WTC11 (cell line): Measurements from ENCODE around the gene TBL1X. TPM values are rescaled to one million over a fixed set of nuclear protein-coding genes. Genes with fewer than 3 reads are reported as not detected.

Experiments used
- ATAC-seq: fragments of 200-7000 bp; cut with Tn5 transposase; 2 replicates; pipeline ENCODE4 v1.10.0; 2021; ENCODE audit warnings: mild to moderate bottlenecking, moderate library complexity
- CTCF ChIA-PET: fragments of 300-600 bp; sonication (Branson Sonifier 250); formaldehyde crosslinking; loops from one replicate; lab custom pipeline; 2021; ENCODE audit warnings: antibody characterized with exemption; lab: Charles Lee
- POLR2A ChIA-PET: fragments of 350-600 bp; sonication (Branson Sonifier 250); formaldehyde crosslinking; loops from one replicate; lab custom pipeline; 2021; ENCODE audit warnings: antibody characterized with exemption; lab: Charles Lee
- DNase-seq: peaks from one replicate; pipeline ENCODE4 v3.0.0; 2021; ENCODE audit warnings: low spot score
- H3K27ac Mint-ChIP-seq: 2 replicates; pipeline ENCODE4 v1.8.0; 2021; ENCODE audit warnings: mixed read lengths
- H3K27me3 Mint-ChIP-seq: 2 replicates; pipeline ENCODE4 v1.8.0; 2021; ENCODE audit warnings: low read depth, mild to moderate bottlenecking, moderate library complexity, mixed read lengths
- H3K36me3 Mint-ChIP-seq: 2 replicates; pipeline ENCODE4 v1.8.0; 2021; ENCODE audit warnings: mixed read lengths
- H3K4me1 Mint-ChIP-seq: 2 replicates; pipeline ENCODE4 v1.8.0; 2022; ENCODE audit warnings: mixed read lengths
- H3K4me3 Mint-ChIP-seq: 2 replicates; pipeline ENCODE4 v1.8.0; 2021; ENCODE audit warnings: mild to moderate bottlenecking, moderate library complexity, mixed read lengths
- H3K9me3 Mint-ChIP-seq: 2 replicates; pipeline ENCODE4 v1.8.0; 2021; ENCODE audit warnings: mixed read lengths
- ARID4B ChIP-seq: sonication (generic); formaldehyde crosslinking; IDR thresholded peaks from 2 replicates; pipeline ENCODE4 v1.8.0; 2023; ENCODE audit warnings: missing genetic modification reagents, mild to moderate bottlenecking, borderline replicate concordance
- ATF3 ChIP-seq: sonication (generic); formaldehyde crosslinking; conservative IDR thresholded peaks from 2 replicates; pipeline ENCODE4 v1.8.1; 2022; ENCODE audit warnings: mild to moderate bottlenecking, missing genetic modification reagents
- ATF6 ChIP-seq: sonication (generic); formaldehyde crosslinking; IDR thresholded peaks from 2 replicates; pipeline ENCODE4 v1.8.1; 2023; ENCODE audit warnings: mild to moderate bottlenecking, missing genetic modification reagents
- ESRRA ChIP-seq: sonication (generic); formaldehyde crosslinking; IDR thresholded peaks from 2 replicates; pipeline ENCODE4 v1.8.1; 2022; ENCODE audit warnings: mild to moderate bottlenecking, missing genetic modification reagents, borderline replicate concordance
- ETV6 ChIP-seq: sonication (generic); formaldehyde crosslinking; IDR thresholded peaks from 2 replicates; pipeline ENCODE4 v1.8.1; 2022; ENCODE audit warnings: mild to moderate bottlenecking, missing genetic modification reagents
- FOXP1 ChIP-seq: sonication (generic); formaldehyde crosslinking; IDR thresholded peaks from 2 replicates; pipeline ENCODE4 v1.8.0; 2022; ENCODE audit warnings: missing genetic modification reagents, mild to moderate bottlenecking, moderate library complexity, borderline replicate concordance
- JAZF1 ChIP-seq: fragments of 250-450 bp; sonication (Bioruptor Pico); IDR thresholded peaks from 2 replicates; pipeline ENCODE4 v1.9.0; 2021; ENCODE audit warnings: moderate library complexity, mild to moderate bottlenecking, inconsistent platforms
- KAT7 ChIP-seq: sonication (generic); formaldehyde crosslinking; IDR thresholded peaks from 2 replicates; pipeline ENCODE4 v1.8.1; 2023; ENCODE audit warnings: missing genetic modification reagents, mild to moderate bottlenecking, borderline replicate concordance
- MXD4 ChIP-seq: fragments of 250-450 bp; sonication (Bioruptor Pico); IDR thresholded peaks from 2 replicates; pipeline ENCODE4 v1.8.0; 2021; ENCODE audit warnings: mild to moderate bottlenecking, moderate library complexity, borderline replicate concordance
- NFE2L1 ChIP-seq: sonication (generic); formaldehyde crosslinking; IDR thresholded peaks from 2 replicates; pipeline ENCODE4 v1.8.1; 2023; ENCODE audit warnings: missing genetic modification reagents
- NR1H2 ChIP-seq: sonication (generic); formaldehyde crosslinking; IDR thresholded peaks from 2 replicates; pipeline ENCODE4 v1.9.0; 2021; ENCODE audit warnings: mild to moderate bottlenecking, moderate library complexity, missing genetic modification reagents
- NR3C1 ChIP-seq: sonication (generic); formaldehyde crosslinking; conservative IDR thresholded peaks from 2 replicates; pipeline ENCODE4 v1.8.1; 2023; ENCODE audit warnings: low read depth, mild to moderate bottlenecking, missing genetic modification reagents
- PRRX2 ChIP-seq: fragments of 250-450 bp; sonication (Bioruptor Pico); IDR thresholded peaks from 2 replicates; pipeline ENCODE4 v1.8.0; 2021; ENCODE audit warnings: mild to moderate bottlenecking
- SP1 ChIP-seq: sonication (generic); formaldehyde crosslinking; conservative IDR thresholded peaks from 2 replicates; pipeline ENCODE4 v1.8.1; 2022; ENCODE audit warnings: missing genetic modification reagents
- TEAD4 ChIP-seq: sonication (generic); formaldehyde crosslinking; IDR thresholded peaks from 2 replicates; pipeline ENCODE4 v1.8.0; 2022; ENCODE audit warnings: mild to moderate bottlenecking, missing genetic modification reagents
- TP53 ChIP-seq: sonication (generic); formaldehyde crosslinking; IDR thresholded peaks from 2 replicates; pipeline ENCODE4 v1.8.1; 2023; ENCODE audit warnings: mild to moderate bottlenecking, missing genetic modification reagents
- USF2 ChIP-seq: sonication (generic); formaldehyde crosslinking; IDR thresholded peaks from 2 replicates; pipeline ENCODE4 v1.8.1; 2023; ENCODE audit warnings: mild to moderate bottlenecking, missing genetic modification reagents, moderate library complexity
- ZNF396 ChIP-seq: fragments of 250-450 bp; sonication (Bioruptor Pico); IDR thresholded peaks from 2 replicates; pipeline ENCODE4 v1.8.0; 2021; ENCODE audit warnings: mild to moderate bottlenecking, moderate library complexity, borderline replicate concordance
- ZNF423 ChIP-seq: fragments of 250-450 bp; sonication (Bioruptor Pico); IDR thresholded peaks from 2 replicates; pipeline ENCODE4 v2.1.2; 2022; ENCODE audit warnings: mild to moderate bottlenecking, moderate library complexity
- ZNF512 ChIP-seq: sonication (generic); formaldehyde crosslinking; IDR thresholded peaks from 2 replicates; pipeline ENCODE4 v1.8.1; 2022; ENCODE audit warnings: missing genetic modification reagents, borderline replicate concordance
- total RNA-seq: library from RNA; stranded (reverse); gene quantifications from 3 replicates; pipeline ENCODE4 v1.2.3, GENCODE V29; 2021
- TF ChIP-seq, protein P1 (sequence below): fragments of 250-450 bp; sonication (Bioruptor Pico); IDR thresholded peaks from 2 replicates; pipeline ENCODE4 v2.1.2; 2022; ENCODE audit warnings: mild to moderate bottlenecking, moderate library complexity
- TF ChIP-seq, protein P2 (sequence below): fragments of 200-600 bp; IDR thresholded peaks from 2 replicates; pipeline ENCODE4 v1.8.0; 2022; ENCODE audit warnings: antibody characterized with exemption
- TF ChIP-seq, protein P3 (sequence below): sonication (generic); formaldehyde crosslinking; IDR thresholded peaks from 2 replicates; pipeline ENCODE4 v1.8.1; 2022; ENCODE audit warnings: mild to moderate bottlenecking, moderate library complexity, missing genetic modification reagents

The TBL1X gene
- total RNA-seq, 1 experiment from 2014 or later, result 27.7 TPM

GRCh38 chrX:9515489-9515888, 50.6 kb downstream of the TBL1X start (continued):
- TF ChIP-seq ATF6 (CRISPR knock-in tag) (no peak), SP1 (no peak), ATF3 (CRISPR knock-in tag) (no peak), TEAD4 (CRISPR knock-in tag) (no peak), KAT7 (CRISPR knock-in tag) (no peak), ESRRA (CRISPR knock-in tag) (no peak), NR1H2 (no peak)
- TF ChIP-seq, all 79 proteins: peak for 0

GRCh38 chrX:9515973-9516538, 51.2 kb downstream of the TBL1X start:
- Mint-ChIP-seq H3K9me3 (no peaks in the 10 kb centered on the region), H3K27ac (no peak overlapping the region), H3K4me1 (peaks cover 34% of the 10 kb centered on the region), H3K36me3 (peaks cover 4% of the 10 kb centered on the region), H3K4me3 (no peak overlapping the region), H3K27me3 (no peaks in the 10 kb centered on the region)
- ATAC-seq (no peak), DNase-seq (no peak)
- CTCF ChIA-PET, result no interaction called here
- POLR2A ChIA-PET, result no interaction called here
- TF ChIP-seq ZNF512 (CRISPR knock-in tag) (no peak), ZNF396 (CRISPR knock-in tag) (no peak), PRRX2 (CRISPR knock-in tag) (no peak), ZNF423 (CRISPR knock-in tag) (no peak), USF2 (CRISPR knock-in tag) (no peak), ARID4B (CRISPR knock-in tag) (no peak), MXD4 (CRISPR knock-in tag) (no peak), ATF3 (CRISPR knock-in tag) (no peak), NR1H2 (no peak), JAZF1 (CRISPR knock-in tag) (no peak), FOXP1 (no peak), ETV6 (CRISPR knock-in tag) (no peak), NR3C1 (no peak), NFE2L1 (CRISPR knock-in tag) (no peak), TP53 (CRISPR knock-in tag) (no peak)
- TF ChIP-seq, protein P1, sequence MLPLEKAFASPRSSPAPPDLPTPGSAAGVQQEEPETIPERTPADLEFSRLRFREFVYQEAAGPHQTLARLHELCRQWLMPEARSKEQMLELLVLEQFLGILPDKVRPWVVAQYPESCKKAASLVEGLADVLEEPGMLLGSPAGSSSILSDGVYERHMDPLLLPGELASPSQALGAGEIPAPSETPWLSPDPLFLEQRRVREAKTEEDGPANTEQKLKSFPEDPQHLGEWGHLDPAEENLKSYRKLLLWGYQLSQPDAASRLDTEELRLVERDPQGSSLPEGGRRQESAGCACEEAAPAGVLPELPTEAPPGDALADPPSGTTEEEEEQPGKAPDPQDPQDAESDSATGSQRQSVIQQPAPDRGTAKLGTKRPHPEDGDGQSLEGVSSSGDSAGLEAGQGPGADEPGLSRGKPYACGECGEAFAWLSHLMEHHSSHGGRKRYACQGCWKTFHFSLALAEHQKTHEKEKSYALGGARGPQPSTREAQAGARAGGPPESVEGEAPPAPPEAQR (CRISPR knock-in tag), result no peak
- TF ChIP-seq, protein P2, sequence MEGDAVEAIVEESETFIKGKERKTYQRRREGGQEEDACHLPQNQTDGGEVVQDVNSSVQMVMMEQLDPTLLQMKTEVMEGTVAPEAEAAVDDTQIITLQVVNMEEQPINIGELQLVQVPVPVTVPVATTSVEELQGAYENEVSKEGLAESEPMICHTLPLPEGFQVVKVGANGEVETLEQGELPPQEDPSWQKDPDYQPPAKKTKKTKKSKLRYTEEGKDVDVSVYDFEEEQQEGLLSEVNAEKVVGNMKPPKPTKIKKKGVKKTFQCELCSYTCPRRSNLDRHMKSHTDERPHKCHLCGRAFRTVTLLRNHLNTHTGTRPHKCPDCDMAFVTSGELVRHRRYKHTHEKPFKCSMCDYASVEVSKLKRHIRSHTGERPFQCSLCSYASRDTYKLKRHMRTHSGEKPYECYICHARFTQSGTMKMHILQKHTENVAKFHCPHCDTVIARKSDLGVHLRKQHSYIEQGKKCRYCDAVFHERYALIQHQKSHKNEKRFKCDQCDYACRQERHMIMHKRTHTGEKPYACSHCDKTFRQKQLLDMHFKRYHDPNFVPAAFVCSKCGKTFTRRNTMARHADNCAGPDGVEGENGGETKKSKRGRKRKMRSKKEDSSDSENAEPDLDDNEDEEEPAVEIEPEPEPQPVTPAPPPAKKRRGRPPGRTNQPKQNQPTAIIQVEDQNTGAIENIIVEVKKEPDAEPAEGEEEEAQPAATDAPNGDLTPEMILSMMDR, result no peak
- TF ChIP-seq, protein P3, sequence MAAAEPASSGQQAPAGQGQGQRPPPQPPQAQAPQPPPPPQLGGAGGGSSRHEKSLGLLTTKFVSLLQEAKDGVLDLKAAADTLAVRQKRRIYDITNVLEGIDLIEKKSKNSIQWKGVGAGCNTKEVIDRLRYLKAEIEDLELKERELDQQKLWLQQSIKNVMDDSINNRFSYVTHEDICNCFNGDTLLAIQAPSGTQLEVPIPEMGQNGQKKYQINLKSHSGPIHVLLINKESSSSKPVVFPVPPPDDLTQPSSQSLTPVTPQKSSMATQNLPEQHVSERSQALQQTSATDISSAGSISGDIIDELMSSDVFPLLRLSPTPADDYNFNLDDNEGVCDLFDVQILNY (CRISPR knock-in tag), result no peak
